ENCODE measurements around the gene FAM13B. TPM values are rescaled to one million over a fixed set of nuclear protein-coding genes. Genes with fewer than 3 reads are reported as not detected.
A peak's percentile ranks its signal among the peaks of the same experiment; 100 is the strongest.
"Not testable (repeated sequence)": the region's sequence is repeated elsewhere in the genome, so short reads cannot be mapped to it uniquely, and the experiment has no call there.

FAM13B gene
- 16.0 TPM for polyA plus RNA-seq (2013, experiment 1 of 2)
- polyA plus RNA-seq (2013, experiment 2 of 2) = 13.1 TPM

GRCh38 chr5:138032572-138033385 lies at the start of gene FAM13B:
FAM13B (minus strand) TSS chr5:138033079; CDS start chr5:138019111, 13,968 bp downstream.
- Histone ChIP-seq H3K4me3 (ENCODE audit: low read length) (peak within 1 kb of the TSS; percentile 80), H3K9me3 (ENCODE audit: insufficient read depth, low read depth, low read length) (no peaks in the 10 kb centered on the region), H3K27me3 (ENCODE audit: insufficient read depth, low read length) (no peaks in the 10 kb centered on the region), H3K9ac (ENCODE audit: low read depth, low read length) (peak within 1 kb of the TSS; percentile 98), H3K27ac (ENCODE audit: low read depth, low read length) (peak within 1 kb of the TSS; percentile 100), H3K4me1 (ENCODE audit: insufficient read depth, low read length) (no peaks in the 10 kb centered on the region; the same call in 1 of the 2 replicates), H3K36me3 (ENCODE audit: insufficient read depth, low read length) (no peaks in the 10 kb centered on the region)
- WGBS = under 1% methylated on average over 80 of the region's 81 CpGs

GRCh38 chr5:138082033-138082432 lies 49.2 kb upstream of the FAM13B start:
- Histone ChIP-seq H3K9me3 (ENCODE audit: insufficient read depth, low read depth, low read length) (no peaks in the 10 kb centered on the region), H3K27me3 (ENCODE audit: insufficient read depth, low read length) (no peaks in the 10 kb centered on the region; the same call in 1 of the 2 replicates), H3K4me3 (ENCODE audit: low read length) (no peak overlapping the region), H3K27ac (ENCODE audit: low read depth, low read length) (no peak overlapping the region), H3K4me1 (ENCODE audit: insufficient read depth, low read length) (peaks cover 17% of the 10 kb centered on the region), H3K36me3 (ENCODE audit: insufficient read depth, low read length) (no peaks in the 10 kb centered on the region), H3K9ac (ENCODE audit: low read depth, low read length) (no peak overlapping the region)
- 72% methylated on average over 4 of the region's 4 CpGs for WGBS

- Histone ChIP-seq H3K4me1 (ENCODE audit: insufficient read depth, low read length) (peaks cover 13% of the 10 kb centered on the region), H3K4me3 (ENCODE audit: low read length) (no peak overlapping the region), H3K9ac (ENCODE audit: low read depth, low read length) (no peak overlapping the region), H3K36me3 (ENCODE audit: insufficient read depth, low read length) (no peaks in the 10 kb centered on the region), H3K27me3 (ENCODE audit: insufficient read depth, low read length) (no peaks in the 10 kb centered on the region), H3K9me3 (ENCODE audit: insufficient read depth, low read depth, low read length) (no peaks in the 10 kb centered on the region), H3K27ac (ENCODE audit: low read depth, low read length) (no peak overlapping the region)
- WGBS = 32% methylated on average over 1 of the region's 1 CpG
Observed at GRCh38 chr5:138078006-138078643, 45.2 kb upstream of the FAM13B start.

- WGBS = 26% methylated on average over 4 of the region's 5 CpGs
- peak overlapping the region; percentile 20; the same call in 1 of the 2 replicates for H3K27ac ChIP-seq (ENCODE audit: low read depth, low read length)
- no peaks in the 10 kb centered on the region for H3K27me3 ChIP-seq (ENCODE audit: insufficient read depth, low read length)
- no peak overlapping the region for H3K4me3 ChIP-seq (ENCODE audit: low read length)
- no peaks in the 10 kb centered on the region for H3K36me3 ChIP-seq (ENCODE audit: insufficient read depth, low read length)
- H3K9me3 ChIP-seq (ENCODE audit: insufficient read depth, low read depth, low read length) = no peaks in the 10 kb centered on the region
- no peak overlapping the region for H3K9ac ChIP-seq (ENCODE audit: low read depth, low read length)
- peaks cover 13% of the 10 kb centered on the region for H3K4me1 ChIP-seq (ENCODE audit: insufficient read depth, low read length)
Observed at GRCh38 chr5:138077064-138077696, 44.3 kb upstream of the FAM13B start.

GRCh38 chr5:138070026-138070425 lies 37.1 kb upstream of the FAM13B start:
- not testable (repeated sequence) for H3K4me1 ChIP-seq (ENCODE audit: insufficient read depth, low read length); H3K9me3 ChIP-seq (ENCODE audit: insufficient read depth, low read depth, low read length); H3K27me3 ChIP-seq (ENCODE audit: insufficient read depth, low read length); H3K36me3 ChIP-seq (ENCODE audit: insufficient read depth, low read length); H3K9ac ChIP-seq (ENCODE audit: low read depth, low read length); H3K4me3 ChIP-seq (ENCODE audit: low read length); H3K27ac ChIP-seq (ENCODE audit: low read depth, low read length)
- WGBS = 98% methylated on average over 29 of the region's 32 CpGs

- WGBS = 60% methylated on average over 6 of the region's 6 CpGs
- Histone ChIP-seq H3K27ac (ENCODE audit: low read depth, low read length) (no peak overlapping the region), H3K27me3 (ENCODE audit: insufficient read depth, low read length) (no peaks in the 10 kb centered on the region), H3K4me1 (ENCODE audit: insufficient read depth, low read length) (no peaks in the 10 kb centered on the region), H3K36me3 (ENCODE audit: insufficient read depth, low read length) (no peaks in the 10 kb centered on the region), H3K9ac (ENCODE audit: low read depth, low read length) (no peak overlapping the region), H3K4me3 (ENCODE audit: low read length) (no peak overlapping the region), H3K9me3 (ENCODE audit: insufficient read depth, low read depth, low read length) (no peaks in the 10 kb centered on the region)
Observed at GRCh38 chr5:138068742-138069600, 36.1 kb upstream of the FAM13B start.

GRCh38 chr5:138067945-138068344 lies 35.1 kb upstream of the FAM13B start:
- Histone ChIP-seq H3K36me3 (ENCODE audit: insufficient read depth, low read length) (no peaks in the 10 kb centered on the region), H3K27ac (ENCODE audit: low read depth, low read length) (no peak overlapping the region), H3K9me3 (ENCODE audit: insufficient read depth, low read depth, low read length) (no peaks in the 10 kb centered on the region), H3K27me3 (ENCODE audit: insufficient read depth, low read length) (no peaks in the 10 kb centered on the region), H3K4me3 (ENCODE audit: low read length) (no peak overlapping the region), H3K4me1 (ENCODE audit: insufficient read depth, low read length) (no peaks in the 10 kb centered on the region), H3K9ac (ENCODE audit: low read depth, low read length) (no peak overlapping the region)
- WGBS = 92% methylated on average over 8 of the region's 8 CpGs

GRCh38 chr5:138065102-138065501 lies 32.2 kb upstream of the FAM13B start:
- H3K4me3 ChIP-seq (ENCODE audit: low read length) = no peak overlapping the region
- no peak overlapping the region for H3K9ac ChIP-seq (ENCODE audit: low read depth, low read length)
- H3K4me1 ChIP-seq (ENCODE audit: insufficient read depth, low read length) = no peaks in the 10 kb centered on the region
- WGBS = 90% methylated on average over 5 of the region's 5 CpGs
- no peaks in the 10 kb centered on the region for H3K27me3 ChIP-seq (ENCODE audit: insufficient read depth, low read length)
- H3K9me3 ChIP-seq (ENCODE audit: insufficient read depth, low read depth, low read length) = no peaks in the 10 kb centered on the region
- no peak overlapping the region for H3K27ac ChIP-seq (ENCODE audit: low read depth, low read length)
- H3K36me3 ChIP-seq (ENCODE audit: insufficient read depth, low read length) = no peaks in the 10 kb centered on the region

GRCh38 chr5:138064526-138064925 lies 31.6 kb upstream of the FAM13B start:
- Histone ChIP-seq H3K4me1 (ENCODE audit: insufficient read depth, low read length) (no peaks in the 10 kb centered on the region), H3K27me3 (ENCODE audit: insufficient read depth, low read length) (no peaks in the 10 kb centered on the region), H3K27ac (ENCODE audit: low read depth, low read length) (no peak overlapping the region), H3K36me3 (ENCODE audit: insufficient read depth, low read length) (no peaks in the 10 kb centered on the region), H3K9ac (ENCODE audit: low read depth, low read length) (no peak overlapping the region), H3K9me3 (ENCODE audit: insufficient read depth, low read depth, low read length) (no peaks in the 10 kb centered on the region), H3K4me3 (ENCODE audit: low read length) (no peak overlapping the region)

- no peaks in the 10 kb centered on the region for H3K36me3 ChIP-seq (ENCODE audit: insufficient read depth, low read length)
- 47% methylated on average over 13 of the region's 13 CpGs for WGBS
- H3K9me3 ChIP-seq (ENCODE audit: insufficient read depth, low read depth, low read length) = no peaks in the 10 kb centered on the region
- no peaks in the 10 kb centered on the region for H3K27me3 ChIP-seq (ENCODE audit: insufficient read depth, low read length)
- H3K4me3 ChIP-seq (ENCODE audit: low read length) = peak overlapping the region; percentile 42
- H3K4me1 ChIP-seq (ENCODE audit: insufficient read depth, low read length) = no peaks in the 10 kb centered on the region; the same call in none of the 2 replicates
- no peak overlapping the region for H3K27ac ChIP-seq (ENCODE audit: low read depth, low read length)
- no peak overlapping the region for H3K9ac ChIP-seq (ENCODE audit: low read depth, low read length)
Observed at GRCh38 chr5:138054847-138055558, 22.1 kb upstream of the FAM13B start.
